Stimulated activated CD4-positive, alpha-beta T cell treated with anti-CD3 and anti-CD28 coated beads, Interleukin-12 subunit alpha, Interleukin-12 subunit beta, amount 100 ng/mL, for 4 hours (primary cell): ENCODE results near the gene MZT1.

ENCODE experiments used
- DNase-seq: peaks from one replicate; pipeline ENCODE4 v3.0.0-alpha.2; 2020

MZT1 gene

GRCh38 chr13:72678312-72678711 is 49.1 kb downstream of the MZT1 start:
- DNase-seq = no peak

- no peak for DNase-seq
These were observed 50.0 kb downstream of the MZT1 start for GRCh38 chr13:72677431-72677830.

GRCh38 chr13:72666391-72666790 is 61.0 kb downstream of the MZT1 start:
- DNase-seq = no peak

- no peak for DNase-seq
These were observed 64.9 kb downstream of the MZT1 start for GRCh38 chr13:72662548-72662947.
